IPS-NIHi11 (cell line): ENCODE measurements around the gene DYNLL2.
"Not testable (repeated sequence)": the region's sequence is repeated elsewhere in the genome, so short reads cannot be mapped to it uniquely, and the experiment has no call there.

Experiments used
- DNase-seq: peaks from one replicate; pipeline ENCODE4 v3.0.0; 2012; ENCODE audit warnings: mixed read lengths, low spot score

DYNLL2 gene

DNA sequence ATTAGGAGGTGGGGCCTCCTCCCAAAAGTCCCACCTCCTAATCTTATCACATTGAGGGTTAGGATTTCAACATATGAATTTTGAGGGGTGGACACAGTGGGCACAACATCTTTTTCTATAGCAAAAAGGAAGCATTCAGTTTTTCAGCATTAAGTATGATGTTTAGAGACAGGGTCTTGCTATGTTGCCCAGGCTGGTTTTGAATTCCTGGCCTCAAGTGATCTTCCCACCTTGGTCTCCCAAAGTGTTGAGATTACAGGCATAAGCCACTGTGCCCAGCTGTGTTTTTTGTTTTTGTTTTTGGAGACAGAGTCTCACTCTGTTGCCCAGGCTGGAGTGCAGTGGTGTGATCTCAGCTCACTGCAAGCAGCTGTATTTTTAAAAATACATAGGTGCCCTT, 18.7 kb downstream of the DYNLL2 start:
- not testable (repeated sequence) for DNase-seq

DNA sequence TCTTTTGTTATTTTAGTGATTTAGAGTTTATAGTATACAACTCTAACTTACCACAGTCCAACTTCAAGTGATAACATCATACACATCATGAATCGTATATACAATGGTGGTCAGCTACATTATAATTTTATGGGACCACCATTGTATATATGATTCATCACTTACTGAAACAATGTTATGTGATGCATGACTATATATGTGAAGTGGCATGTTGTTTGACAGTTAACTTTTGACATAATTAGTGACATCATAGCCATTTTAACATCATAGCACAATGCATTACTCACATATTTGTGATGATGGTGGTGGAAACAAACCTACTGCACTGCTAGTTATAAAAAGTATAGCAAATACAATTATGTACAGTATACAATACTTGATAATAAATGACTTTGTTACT, 21.9 kb downstream of the DYNLL2 start:
- no peak for DNase-seq

DNA sequence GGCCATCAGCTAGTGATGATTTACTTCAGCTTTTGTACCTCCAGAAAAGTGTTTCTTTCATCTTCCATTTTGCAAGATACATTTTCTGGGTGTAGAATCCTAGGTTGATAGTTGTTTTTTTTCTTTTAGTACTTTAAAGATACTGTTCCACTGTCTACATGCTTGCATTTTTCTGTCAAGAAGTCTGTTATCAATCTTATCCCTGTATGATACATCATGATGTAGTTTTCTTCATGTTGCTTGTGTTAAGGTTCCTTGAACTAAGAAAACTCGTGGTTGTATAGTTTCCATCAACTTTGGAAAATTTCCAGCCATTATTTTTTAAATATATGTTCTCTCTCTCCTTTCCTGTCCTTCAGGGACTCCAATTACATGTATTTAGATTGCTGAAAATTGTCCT, 24.1 kb downstream of the DYNLL2 start:
- DNase-seq: no peak

DNA sequence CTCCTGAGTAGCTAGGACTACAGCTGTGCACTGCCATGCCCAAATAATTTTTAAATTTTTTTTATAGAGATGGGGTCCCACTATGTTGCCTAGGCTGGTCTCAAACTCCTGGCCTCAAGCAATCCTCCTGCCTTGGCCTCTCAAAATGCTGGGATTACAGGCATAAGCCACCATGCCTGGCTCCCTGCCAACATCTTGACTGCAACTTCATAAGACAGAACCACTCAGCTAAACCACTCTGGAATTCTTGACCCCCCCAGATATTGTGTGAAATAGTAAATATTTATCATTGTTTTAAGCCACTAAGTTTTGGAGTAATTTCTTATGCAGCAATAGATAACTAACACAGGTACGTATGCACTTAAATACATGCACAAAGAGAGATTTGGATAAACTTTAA, 26.0 kb downstream of the DYNLL2 start:
- DNase-seq: no peak

DNA sequence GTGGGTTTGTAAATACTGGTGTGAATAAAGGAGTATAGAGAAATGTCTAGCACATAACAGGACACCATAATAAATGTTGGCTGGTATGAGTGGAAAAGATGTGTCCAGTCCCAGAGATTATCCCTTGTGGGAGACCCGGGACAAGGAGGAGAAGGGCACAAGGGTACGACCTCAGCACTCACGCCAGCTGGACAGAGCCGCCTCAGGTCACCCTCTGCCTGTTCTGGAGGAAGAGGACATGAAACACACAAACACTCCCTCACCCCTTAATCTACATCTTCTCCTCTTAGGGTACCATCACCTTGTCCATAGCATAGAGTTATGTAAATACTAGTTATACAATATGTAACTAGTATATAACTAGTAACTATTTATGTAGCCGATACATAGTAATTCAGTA, 26.8 kb downstream of the DYNLL2 start:
- DNase-seq: no peak

DNA sequence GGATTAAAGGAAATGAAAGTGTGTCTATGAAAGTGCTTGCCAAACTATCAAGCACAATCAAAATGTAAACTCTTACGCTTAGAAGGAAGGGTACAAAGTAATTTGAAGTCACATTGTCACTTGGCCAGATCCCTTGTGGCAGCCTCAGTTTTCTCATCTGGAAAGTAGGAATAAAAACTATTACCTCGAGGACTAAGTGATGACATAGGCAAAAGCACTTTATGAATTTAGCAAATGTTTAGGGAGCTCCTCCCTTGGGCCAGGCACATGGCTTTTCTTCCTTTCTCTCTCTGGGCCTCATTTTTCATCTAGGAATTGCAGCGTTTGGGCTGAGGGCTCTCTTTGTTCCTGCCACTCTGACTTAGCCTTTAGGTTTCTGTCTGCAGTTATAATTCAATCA, 28.5 kb downstream of the DYNLL2 start:
- no peak for DNase-seq

DNA sequence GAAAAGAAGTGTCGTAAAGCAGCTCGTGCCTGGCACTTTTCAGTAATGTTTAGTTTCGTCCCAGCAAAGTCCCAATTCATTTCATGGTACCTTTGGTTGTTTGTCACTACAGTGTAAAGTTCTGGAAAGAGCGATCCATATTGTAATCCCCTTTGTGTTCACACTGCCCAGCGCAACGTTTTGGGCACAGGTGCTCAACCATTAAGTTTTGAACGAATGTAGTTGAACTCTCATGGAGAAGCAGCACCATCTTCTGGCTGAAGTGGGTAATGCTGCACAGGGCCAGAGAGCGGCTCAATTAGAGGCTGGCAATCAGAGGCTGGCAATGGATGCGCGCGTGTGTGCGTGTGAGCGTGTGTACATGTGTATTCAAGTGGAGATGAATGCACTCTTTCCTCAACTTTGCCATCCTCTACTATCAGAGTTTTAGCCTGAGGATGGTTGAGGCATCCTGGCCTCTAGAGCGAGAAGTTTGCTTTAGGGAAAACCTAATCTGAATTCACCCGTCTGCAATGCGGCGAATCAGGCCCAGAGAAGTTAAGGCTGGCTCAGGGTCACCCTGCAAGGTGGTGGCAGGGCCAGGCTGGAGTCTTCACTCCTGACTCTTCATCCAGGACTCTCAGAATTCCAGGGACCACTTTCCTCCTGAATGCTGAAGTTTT, 29.9 kb downstream of the DYNLL2 start:
- peak; percentile 86 for DNase-seq

DNA sequence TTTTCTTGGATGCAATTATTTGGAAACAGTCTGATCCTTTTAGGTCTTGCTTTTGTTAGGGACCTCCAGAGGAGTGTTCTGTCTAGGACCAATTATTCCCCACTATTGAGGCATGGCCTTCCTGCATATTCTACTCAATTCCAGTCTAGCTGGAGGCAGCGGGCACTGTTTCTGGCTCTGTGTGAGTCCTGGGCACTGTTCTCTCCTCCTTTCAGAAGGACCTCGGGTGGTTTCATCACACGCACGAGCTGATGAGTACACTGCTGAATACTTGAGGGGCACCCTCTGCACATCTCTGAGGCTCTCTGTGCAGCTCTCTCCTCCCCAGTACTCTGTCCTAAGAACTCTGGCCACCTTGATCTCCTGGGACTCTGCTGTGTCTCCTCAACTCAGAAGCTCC, 30.7 kb downstream of the DYNLL2 start:
- no peak for DNase-seq

DNA sequence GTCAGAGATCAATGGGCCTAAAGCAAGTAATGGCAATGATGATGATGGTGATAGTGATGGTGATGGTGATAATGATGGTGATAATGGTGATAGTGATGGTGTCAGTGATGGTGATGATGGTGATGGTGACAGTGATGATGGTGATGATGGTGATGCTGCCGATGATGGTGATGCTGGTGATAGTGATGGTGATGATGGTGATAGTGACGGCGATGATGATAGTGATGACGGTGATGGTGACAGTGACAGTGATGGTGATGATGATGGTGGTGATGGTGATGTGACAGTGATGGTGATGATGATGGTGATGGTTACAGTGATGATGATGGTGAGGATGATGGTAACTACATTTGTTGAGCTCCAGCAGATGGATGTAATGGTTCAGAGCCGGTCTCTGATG, 34.2 kb downstream of the DYNLL2 start:
- no peak for DNase-seq

DNA sequence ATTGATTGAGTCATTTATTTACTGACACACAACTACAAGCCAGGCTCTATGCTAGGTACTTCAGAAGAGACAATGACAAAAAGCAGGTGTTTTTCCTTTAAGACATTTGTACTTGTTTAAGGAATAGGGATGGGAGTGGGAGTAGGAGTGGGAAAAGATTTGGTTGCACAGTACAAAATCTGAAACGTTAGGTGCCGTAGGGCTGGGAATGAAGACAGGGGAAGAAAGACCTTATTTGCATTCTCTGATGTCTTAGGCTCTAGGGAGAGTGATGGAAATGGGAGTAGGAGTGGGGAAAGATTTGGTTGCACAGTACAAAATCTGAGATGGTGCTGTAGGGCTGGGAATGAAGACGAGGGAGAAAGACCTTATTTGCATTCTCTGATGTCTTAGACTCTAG, 36.3 kb downstream of the DYNLL2 start:
- no peak for DNase-seq

DNA sequence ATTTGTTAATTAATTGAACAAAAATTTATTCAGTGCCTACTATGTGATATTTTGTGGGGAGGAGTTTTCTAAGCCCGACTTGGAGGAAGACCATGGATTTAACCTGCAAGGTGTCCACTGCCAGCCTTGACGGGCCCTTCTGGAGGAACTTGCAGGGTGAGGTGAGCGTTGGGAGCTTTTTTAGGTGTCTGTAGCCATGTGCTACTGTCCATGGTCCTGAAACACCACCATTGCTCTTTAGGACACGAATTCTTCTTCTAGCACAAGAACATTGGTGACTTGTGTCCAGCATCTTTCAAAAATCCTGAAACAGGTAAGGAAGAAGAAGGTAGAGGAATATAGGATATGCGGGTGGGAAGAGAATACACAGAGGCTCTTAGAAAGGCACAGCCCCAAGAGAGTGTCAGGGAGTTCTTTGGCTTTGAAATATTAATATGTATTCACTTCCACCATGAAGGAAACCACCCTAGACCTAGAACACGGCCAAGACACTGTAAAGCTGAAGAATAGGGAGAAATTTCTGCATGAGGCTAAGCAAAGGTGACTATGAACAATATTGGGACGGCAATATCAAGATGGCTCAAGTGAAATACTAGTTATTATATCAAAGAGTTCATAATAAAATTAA, 37.1 kb downstream of the DYNLL2 start:
- DNase-seq: peak; percentile 79

DNA sequence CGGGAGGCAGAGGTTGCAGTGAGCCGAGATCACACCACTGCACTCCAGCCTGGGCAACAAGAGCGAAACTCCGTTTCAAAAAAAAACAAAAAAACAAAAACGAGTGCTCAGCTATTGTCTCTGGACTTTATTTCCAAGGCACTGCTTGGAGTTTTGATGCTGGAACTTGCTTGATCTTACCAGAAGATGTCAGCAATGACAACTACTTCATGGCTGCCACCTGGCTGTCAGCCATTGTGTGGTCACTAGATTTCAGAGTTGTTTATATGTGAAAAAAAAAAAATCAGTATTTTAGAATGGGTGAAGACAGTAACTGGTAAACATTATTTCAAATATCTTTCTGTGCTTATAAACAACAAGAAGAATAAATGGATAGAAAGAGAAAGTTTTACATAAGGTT, 38.7 kb downstream of the DYNLL2 start:
- peak; percentile 49 for DNase-seq

DNA sequence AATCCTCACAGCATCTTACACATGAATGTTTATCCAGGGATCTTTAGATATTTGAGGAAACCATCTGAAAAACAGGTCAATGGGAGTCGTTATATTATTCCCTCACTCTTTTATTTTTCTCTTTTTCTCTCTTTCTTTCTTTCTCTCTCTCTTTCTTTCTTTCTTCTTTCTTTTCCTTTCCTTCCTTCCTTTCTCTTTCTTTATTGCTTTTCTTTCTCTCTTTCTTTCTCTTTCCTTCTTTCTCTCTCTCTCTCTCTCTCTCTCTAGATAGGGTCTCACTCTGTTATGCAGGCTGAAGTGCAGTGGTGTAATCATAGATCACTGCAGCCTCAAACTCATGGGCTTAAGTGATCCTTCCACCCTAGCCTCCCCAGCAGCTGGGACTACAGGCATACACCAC, 44.6 kb downstream of the DYNLL2 start:
- no peak for DNase-seq

DNA sequence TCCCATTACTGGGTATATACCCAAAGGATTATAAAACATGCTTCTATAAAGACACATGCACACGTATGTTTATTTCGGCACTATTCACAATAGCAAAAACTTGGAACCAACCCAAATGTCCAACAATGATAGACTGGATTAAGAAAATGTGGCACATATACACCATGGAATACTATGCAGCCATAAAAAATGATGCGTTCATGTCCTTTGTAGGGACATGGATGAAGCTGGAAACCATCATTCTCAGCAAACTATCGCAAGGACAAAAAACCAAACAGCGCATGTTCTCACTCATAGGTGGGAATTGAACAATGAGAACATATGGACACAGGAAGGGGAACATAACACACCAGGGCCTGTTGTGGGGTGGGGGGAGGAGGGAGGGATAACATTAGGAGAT, 49.5 kb downstream of the DYNLL2 start:
- not testable (repeated sequence) for DNase-seq

DNA sequence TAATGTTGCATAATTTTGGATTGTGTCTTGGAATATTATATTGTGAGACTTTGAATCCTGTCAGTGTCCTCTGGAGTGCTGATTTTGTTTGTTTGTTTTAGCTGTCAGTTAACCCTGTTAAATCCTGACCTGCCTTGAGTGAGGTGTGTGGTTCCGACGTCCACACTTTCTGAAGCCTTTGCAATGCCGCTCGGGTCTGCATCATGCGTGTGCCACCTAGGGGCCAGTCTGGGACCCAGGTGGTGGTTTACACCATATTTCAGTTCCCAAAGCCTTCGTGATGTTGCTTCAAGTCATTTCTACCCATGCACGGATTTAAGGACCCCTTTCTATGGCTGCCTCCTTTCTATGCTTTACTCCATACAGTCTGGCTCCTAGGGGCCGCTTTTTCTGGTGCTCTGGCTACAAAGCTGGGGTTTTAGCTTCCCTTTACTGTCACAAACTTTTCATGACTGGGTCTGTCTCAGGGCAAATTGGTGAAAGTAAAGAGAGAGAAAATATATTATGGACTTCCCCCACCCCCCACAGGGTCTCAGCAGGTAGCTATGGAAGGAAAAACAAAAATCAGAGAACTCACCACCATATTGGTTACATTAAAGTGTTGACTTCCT, 53.6 kb downstream of the DYNLL2 start:
- DNase-seq: peak; percentile 59

DNA sequence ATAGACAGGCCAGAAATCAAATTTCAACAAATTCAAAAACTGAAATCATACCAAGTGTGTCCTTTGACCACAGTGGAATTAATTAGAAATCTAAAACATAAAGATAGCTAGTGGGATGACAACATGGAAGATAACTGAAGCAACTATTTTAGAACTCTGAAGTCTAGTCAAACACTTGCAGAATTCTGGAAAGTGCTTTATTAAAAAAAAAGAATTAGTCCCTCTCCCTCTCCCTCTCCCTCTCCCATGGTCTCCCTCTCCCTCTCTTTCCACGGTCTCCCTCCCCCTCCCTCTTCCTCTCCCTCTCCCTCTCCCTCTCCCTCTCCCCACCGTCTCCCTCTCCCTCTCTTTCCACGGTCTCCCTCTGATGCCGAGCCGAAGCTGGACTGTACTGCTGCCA, 58.3 kb downstream of the DYNLL2 start:
- no peak for DNase-seq

DNA sequence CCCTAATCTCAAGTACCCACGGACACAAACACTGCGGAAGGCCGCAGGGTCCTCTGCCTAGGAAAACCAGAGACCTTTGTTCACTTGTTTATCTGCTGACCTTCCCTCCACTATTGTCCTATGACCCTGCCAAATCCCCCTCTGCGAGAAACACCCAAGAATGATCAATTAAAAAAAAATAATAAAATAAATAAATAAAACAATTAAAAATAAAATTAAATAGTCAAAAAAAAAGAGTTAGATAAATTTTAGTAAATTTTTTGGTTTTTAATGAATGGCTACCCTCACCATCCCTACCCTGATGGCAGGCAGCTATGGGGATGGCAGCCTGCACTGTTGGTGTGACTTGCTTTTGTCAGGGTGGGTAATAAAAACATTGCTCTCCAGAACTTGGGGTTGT, 60.1 kb downstream of the DYNLL2 start:
- not testable (repeated sequence) for DNase-seq

DNA sequence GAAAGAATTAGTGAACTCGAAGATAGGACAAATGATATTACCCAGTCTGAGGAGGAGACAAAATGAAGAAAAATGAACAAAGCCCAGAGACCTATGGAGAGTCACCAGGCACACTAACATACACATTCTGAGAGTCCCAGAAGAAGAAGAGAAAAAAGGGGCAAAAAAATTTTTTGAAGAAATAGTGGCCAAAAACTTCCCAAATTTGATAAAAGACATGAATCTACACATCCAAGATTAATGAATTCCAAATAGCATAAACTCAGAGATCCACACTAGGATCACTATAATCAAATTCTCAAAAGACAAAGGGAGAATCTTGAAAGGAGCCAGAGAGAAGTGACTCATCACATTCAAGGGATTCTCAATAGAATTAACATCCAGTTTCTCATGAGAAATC, 61.6 kb downstream of the DYNLL2 start:
- DNase-seq: no peak
